ENCODE measurements around the gene TRIM23.

TRIM23 gene

GRCh38 chr5:65588694-65589093 is 35.4 kb downstream of the TRIM23 start:
- Histone ChIP-seq H2AFZ (ENCODE audit: low read depth) (no peak overlapping the region), H3K4me1 (ENCODE audit: low read depth, poor library complexity, severe bottlenecking) (no peaks in the 10 kb centered on the region), H4K20me1 (ENCODE audit: insufficient read depth) (no peaks in the 10 kb centered on the region), H3K4me3 (IDR thresholded peaks at IDR 0.05; ENCODE audit: insufficient read depth, low read depth, low read length) (no peak overlapping the region), H3K27me3 (ENCODE audit: insufficient read depth, low read depth) (no peaks in the 10 kb centered on the region), H3K9ac (no peak overlapping the region), H3K4me2 (no peak overlapping the region), H3K27ac (no peak overlapping the region), H3K36me3 (ENCODE audit: insufficient read depth) (0 out of 2 replicates have a peak, but pooled peaks cover 2% of the 10 kb centered on the region), H3K79me2 (ENCODE audit: insufficient read depth, low read depth) (no peaks in the 10 kb centered on the region)
- no peak for TF ChIP-seq CTCF (conservative IDR thresholded peaks at IDR 0.05; ENCODE audit: low read depth, low read length)

- Histone ChIP-seq H2AFZ (ENCODE audit: low read depth) (no peak overlapping the region), H3K4me2 (no peak overlapping the region), H3K4me3 (IDR thresholded peaks at IDR 0.05; ENCODE audit: insufficient read depth, low read depth, low read length) (no peak overlapping the region), H3K9ac (no peak overlapping the region), H4K20me1 (ENCODE audit: insufficient read depth) (no peaks in the 10 kb centered on the region), H3K4me1 (ENCODE audit: low read depth, poor library complexity, severe bottlenecking) (no peaks in the 10 kb centered on the region), H3K79me2 (ENCODE audit: insufficient read depth, low read depth) (no peaks in the 10 kb centered on the region), H3K36me3 (ENCODE audit: insufficient read depth) (no peaks in the 10 kb centered on the region; the same call in 1 of the 2 replicates), H3K27ac (no peak overlapping the region), H3K27me3 (ENCODE audit: insufficient read depth, low read depth) (no peaks in the 10 kb centered on the region)
- TF ChIP-seq CTCF (conservative IDR thresholded peaks at IDR 0.05; ENCODE audit: low read depth, low read length): no peak
These were observed 47.0 kb downstream of the TRIM23 start for GRCh38 chr5:65577141-65577540.

- no peak overlapping the region for H3K9ac ChIP-seq
- no peak overlapping the region for H3K4me3 ChIP-seq (IDR thresholded peaks at IDR 0.05; ENCODE audit: insufficient read depth, low read depth, low read length)
- no peaks in the 10 kb centered on the region for H4K20me1 ChIP-seq (ENCODE audit: insufficient read depth)
- no peak overlapping the region for H3K27ac ChIP-seq
- H3K4me2 ChIP-seq: no peak overlapping the region
- no peaks in the 10 kb centered on the region for H3K36me3 ChIP-seq (ENCODE audit: insufficient read depth)
- H3K4me1 ChIP-seq (ENCODE audit: low read depth, poor library complexity, severe bottlenecking): no peaks in the 10 kb centered on the region
- no peaks in the 10 kb centered on the region for H3K27me3 ChIP-seq (ENCODE audit: insufficient read depth, low read depth)
- peaks cover 5% of the 10 kb centered on the region; the same call in 1 of the 2 replicates for H3K79me2 ChIP-seq (ENCODE audit: insufficient read depth, low read depth)
- no peak overlapping the region for H2AFZ ChIP-seq (ENCODE audit: low read depth)
- no peak for TF ChIP-seq CTCF (conservative IDR thresholded peaks at IDR 0.05; ENCODE audit: low read depth, low read length)
These were observed 53.4 kb downstream of the TRIM23 start for GRCh38 chr5:65570598-65571226.

- Histone ChIP-seq H3K27ac (no peak overlapping the region), H3K79me2 (ENCODE audit: insufficient read depth, low read depth) (peaks cover 43% of the 10 kb centered on the region), H2AFZ (ENCODE audit: low read depth) (no peak overlapping the region), H3K9ac (no peak overlapping the region), H3K36me3 (ENCODE audit: insufficient read depth) (no peaks in the 10 kb centered on the region), H3K27me3 (ENCODE audit: insufficient read depth, low read depth) (no peaks in the 10 kb centered on the region), H3K4me1 (ENCODE audit: low read depth, poor library complexity, severe bottlenecking) (peaks cover 21% of the 10 kb centered on the region), H3K4me3 (IDR thresholded peaks at IDR 0.05; ENCODE audit: insufficient read depth, low read depth, low read length) (no peak overlapping the region), H3K4me2 (no peak overlapping the region), H4K20me1 (ENCODE audit: insufficient read depth) (no peaks in the 10 kb centered on the region)
- TF ChIP-seq CTCF (conservative IDR thresholded peaks at IDR 0.05; ENCODE audit: low read depth, low read length): no peak
These were observed 57.6 kb downstream of the TRIM23 start for GRCh38 chr5:65566505-65566904.

Measured in KMS-11 (cell line).